Stimulated activated naive CD8-positive, alpha-beta T cell treated with anti-CD3 and anti-CD28 coated beads, Interleukin-15, Interleukin-2, amounts not matched to agents 100 U/mL and 50 U/mL, for 24 hours (primary cell): ENCODE data around the gene GRIK2.

ENCODE experiments used
- ATAC-seq: fragments of 150-1000 bp; cut with Tn5 transposase; one replicate; pipeline ENCODE4 v1.10.0; 2021
- DNase-seq: peaks from one replicate; pipeline ENCODE4 v3.0.0; 2021

Gene GRIK2

DNA sequence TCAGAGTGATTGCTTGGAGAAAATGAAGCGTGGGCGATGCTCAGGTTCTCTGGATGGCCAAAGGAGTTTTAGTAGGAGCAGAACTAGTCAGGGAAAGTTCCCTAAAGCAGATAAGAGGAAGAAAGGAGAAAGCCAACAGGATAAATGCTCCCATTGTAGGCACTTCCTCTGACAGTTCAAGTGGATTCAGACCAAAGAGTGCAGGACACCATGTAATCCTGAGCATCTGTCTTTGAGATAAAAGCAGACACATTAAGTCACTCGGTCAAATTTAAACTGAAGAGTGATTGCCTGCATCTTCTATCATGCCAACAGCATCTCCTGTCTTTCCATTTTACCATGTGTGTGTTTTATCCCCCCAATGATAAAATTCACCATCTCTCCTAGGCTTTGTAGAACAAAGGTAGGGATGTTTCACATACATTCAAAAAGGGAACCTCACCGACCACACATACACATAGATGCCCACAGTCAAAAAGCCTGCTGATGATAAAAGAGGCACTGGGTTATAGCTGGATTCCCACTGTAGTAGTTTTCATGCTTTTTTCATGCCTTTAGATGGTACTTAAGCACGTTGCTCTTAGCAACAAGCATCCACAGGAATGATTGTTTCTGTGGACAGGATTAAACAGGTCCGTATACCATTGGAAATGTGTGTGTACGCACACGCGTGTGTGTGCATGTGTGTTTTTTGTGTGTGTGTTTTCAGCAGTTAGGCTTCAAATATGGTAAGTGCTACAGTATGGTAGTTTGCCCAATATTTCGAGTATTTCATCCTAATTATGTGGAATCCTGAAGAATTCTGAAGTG, 7.0 kb downstream of the GRIK2 start:
- DNase-seq (no peak), ATAC-seq (no peak)

DNA sequence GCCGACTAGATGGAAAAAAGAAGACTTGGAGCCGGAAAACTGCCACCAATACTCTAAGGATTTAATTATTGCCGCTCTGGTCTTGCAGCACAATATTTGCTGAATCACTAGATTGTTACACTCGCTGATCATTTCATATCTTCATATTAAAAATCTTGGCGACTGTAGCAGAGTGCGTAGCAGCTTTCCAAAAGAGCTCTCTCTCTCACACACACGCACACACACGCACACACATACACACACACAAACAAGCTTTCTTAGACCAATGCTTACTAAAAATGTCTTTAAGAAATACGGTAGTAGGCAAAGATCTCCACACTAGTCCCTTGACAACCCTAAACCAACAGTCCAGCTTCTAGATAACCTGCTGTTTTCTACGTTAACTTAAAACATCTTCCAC, 7.7 kb downstream of the GRIK2 start:
- DNase-seq: no peak
- no peak for ATAC-seq

DNA sequence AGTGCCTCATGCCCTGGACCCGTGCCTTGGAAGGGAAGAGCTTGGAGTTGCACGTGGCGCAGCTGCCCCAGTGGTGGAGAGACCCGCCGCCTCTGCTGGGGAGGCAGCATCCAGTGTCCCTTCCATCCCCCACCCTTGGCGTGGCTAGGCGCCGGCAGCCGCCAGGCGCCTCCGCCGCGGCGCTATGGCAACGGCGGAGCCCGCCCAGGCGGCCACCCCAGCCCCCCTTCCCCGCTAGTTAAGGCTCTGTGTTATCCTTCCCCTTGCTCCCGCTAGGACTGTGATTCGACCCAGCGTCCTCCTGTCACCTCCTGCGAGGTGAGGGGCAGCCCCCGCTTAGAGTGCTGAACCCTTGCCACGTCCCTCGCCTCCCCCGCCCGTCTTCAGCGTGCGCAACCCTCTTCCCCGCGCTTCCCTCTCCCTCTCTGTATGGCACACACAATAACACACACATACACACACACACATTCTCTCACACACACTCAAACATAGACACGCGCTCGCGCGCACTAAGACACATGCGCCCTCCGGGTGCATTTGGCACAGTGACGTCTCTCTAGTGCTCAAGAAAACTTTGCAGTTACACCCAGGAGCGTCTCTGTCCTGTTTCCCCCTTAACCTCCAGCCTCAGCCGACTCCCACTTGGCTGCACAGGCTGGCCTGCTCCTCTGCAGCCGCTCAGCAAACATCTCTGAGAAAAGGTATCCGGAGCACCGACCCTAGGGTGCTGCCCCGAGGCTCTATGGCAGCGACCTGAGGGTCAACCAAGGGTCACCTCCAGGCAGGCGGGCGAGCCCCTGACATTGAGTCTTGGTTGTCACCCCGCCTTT, 8.5 kb downstream of the GRIK2 start:
- DNase-seq (no peak), ATAC-seq (no peak)

DNA sequence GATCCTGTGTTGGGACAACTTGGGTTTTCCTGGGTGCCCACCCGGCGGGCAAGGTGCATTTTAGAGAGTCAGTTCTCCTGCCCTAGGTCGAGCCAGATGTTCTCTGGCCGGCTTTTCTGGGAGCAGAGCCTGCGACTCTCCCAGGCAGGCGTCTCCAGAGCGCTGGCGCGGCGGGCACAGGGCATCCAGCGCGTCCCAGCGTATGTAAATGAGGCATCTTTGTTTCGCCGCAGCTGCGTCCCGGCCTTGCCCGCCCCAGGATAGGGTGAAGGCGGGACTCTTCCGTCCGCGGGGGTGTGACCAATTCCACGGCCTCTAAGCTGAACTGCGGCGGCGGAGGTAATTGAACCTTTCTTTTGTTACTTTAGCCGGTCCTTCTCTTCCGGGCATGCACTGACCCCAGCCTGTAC, 9.1 kb downstream of the GRIK2 start:
- DNase-seq (no peak), ATAC-seq (no peak)

DNA sequence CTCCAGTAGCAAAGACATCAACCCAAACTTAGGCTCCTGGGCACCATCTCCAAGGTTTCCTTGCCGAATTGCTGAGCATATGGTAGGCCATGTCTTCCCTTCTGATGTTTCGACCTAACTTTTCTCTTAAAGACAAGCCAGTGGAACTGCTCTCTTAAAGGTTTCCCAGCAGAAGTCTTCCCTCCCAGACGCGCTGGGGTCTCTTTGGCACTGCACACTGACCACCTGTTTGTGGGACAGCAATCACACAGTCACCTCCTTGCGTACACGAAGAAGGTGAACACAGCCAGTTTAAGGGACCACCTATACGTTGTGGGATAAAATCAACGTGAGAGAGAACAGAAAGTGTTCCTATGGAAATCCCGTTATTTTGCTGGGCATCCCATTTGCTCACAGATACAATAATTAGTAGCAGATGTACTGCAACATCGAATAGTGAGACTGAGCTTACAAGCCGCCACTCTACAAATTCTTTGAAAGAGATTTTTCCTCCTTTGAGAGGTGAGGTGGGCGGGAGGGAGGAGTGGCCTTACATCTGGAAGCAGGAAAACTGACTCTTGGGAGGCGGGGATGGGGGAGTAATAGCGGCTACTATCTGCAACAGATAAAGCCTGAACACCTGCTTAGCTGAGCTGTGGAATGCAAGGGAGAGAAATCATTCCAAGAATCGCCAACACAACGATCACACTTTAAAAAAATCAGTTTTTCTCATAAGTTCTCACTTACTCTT, 9.9 kb downstream of the GRIK2 start:
- ATAC-seq (no peak), DNase-seq (no peak)

DNA sequence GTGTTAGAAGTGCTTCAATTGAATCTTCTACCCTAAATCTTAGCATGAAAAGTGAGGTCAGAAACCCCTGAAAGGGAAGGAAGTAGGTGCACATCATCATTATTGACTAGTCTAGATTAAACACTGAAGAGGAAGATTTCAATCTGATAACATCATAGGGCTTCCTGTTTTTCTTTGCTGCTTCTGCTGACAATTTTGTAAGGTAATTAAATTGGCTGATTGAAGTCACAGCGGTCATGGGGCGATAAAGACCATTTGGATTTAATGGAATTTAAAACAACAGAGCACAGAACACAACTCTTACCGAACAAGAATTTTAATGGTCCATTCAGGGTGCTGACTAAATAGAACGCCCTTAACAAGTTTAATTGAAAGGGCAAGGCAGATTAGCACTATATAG, 11.3 kb downstream of the GRIK2 start:
- DNase-seq: no peak
- ATAC-seq: no peak

DNA sequence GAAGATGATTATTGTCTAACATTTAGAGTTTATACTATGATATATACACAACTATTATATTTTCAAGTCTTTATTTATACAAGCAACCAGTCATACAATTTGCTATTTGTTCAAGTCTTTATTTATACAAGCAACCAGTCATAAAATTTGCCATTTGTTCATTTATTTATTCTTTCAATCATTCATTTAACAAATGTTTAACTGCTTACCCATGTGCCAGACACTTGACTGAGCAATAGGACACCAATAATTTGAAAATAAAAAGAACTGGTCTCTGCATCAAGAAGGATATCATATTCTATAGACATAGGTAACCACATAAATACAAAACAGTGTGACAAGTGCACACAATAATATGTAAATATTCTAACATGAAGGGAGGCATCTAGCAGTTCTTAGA, 20.3 kb downstream of the GRIK2 start:
- ATAC-seq (no peak), DNase-seq (no peak)

DNA sequence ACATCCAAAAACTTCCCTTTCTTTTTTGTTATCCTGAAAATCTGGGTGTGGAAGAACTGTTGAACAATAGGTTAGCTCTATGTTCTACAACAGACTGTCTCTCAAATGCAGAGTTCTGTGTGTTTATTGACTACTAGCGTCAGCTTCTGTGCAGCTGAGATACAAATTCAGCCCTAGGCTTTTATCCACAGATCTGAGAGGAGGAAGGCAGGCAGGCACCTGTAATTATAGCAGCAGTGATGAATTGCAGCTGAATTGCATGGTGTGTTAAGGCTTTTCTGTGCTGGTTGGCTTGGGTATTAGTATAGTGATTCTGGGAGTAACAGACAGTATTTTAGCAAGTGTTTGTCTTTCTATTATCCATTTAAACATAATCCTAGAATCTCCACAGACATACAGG, 24.4 kb downstream of the GRIK2 start:
- ATAC-seq (no peak), DNase-seq (no peak)

DNA sequence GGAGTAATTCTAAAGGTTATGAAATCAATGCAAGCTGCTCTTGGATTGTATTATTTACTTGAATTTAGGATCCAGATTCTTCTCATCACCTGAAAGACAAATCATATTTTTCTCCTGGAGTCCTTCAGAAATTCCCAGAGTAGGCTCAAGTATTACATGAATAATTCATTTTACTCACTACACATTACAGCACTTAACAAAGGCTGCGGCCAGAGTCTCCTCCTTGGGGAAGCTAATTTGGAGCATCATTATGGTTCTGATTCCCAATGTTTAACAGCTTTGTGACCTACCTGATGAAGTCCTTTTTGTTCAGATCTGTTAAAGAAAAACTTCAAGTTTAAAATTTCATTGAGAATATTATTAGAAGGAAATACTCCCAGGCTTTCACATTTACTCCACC, 28.7 kb downstream of the GRIK2 start:
- ATAC-seq: no peak
- no peak for DNase-seq

DNA sequence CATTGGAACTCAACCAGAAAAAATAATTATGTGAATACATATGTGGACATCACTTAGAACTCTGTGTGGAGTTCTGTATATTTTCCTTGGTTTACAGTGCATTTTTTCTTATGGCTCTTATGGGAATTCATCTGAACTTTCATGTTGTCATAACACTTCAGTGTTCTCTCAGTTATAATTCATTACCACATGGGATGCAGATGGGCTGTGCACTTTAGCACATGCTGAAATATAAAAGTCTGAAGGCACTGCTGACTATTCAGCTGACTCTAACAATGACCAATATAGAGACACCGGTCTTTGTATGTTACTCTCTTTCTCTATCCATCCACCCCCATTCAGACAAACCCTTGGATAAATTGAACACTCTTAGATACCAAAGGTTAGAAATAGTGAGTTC, 29.3 kb downstream of the GRIK2 start:
- ATAC-seq (no peak), DNase-seq (no peak)

DNA sequence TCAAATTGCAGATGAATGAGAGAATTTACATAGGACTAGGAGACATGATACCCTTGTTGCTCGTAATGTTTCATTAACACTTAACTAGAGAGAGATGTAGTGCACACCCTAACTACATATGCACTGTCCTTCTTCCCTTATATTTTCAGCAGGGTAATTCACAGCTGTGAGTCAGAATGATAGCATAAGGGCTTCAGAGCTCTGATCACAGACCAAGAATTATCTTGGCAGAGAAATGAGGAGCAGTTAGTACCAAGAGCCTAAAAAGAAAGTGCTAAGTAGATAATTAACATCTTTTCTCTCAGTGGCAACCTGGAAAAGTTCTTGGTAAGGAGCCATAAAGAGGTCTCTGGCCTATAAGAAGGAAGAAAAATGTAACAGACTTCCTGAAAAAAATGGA, 35.8 kb downstream of the GRIK2 start:
- no peak for ATAC-seq
- no peak for DNase-seq

DNA sequence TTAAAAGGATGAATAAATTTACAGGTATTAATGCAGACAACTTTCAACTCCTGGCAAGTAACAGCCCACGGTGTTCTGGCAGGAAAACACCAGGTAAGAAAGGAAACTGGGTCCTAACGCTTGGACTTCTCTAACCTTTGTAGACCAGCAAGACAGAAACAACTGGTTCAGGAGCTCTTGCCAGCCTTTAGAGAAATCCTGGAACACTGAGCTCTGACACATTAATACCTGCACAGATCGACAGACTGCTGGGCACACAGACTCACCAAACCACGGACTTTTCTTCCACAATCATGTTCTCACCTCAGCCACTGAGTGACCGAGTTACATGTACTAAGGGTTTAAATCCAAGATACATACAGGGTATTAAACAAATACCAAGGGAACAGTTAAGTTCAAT, 36.3 kb downstream of the GRIK2 start:
- DNase-seq (no peak), ATAC-seq (no peak)

DNA sequence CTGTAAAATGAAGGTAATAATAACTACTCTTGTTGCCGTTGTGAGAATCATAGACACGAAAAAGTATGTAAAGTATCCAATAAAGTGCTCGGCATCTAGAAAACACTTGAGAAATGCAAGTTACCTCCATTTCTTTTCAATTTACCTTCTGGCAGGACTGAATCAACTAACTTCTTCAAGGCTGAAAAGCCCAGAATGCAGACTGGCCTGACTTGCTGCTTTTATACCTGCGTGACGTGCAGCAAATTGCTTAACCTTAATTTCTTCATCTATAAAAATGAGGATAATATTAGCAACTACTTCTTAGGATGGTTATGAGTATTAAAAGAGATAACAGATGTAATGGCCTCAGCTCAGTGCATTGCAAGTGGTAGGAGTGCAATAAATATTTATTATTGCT, 39.6 kb downstream of the GRIK2 start:
- no peak for ATAC-seq

DNA sequence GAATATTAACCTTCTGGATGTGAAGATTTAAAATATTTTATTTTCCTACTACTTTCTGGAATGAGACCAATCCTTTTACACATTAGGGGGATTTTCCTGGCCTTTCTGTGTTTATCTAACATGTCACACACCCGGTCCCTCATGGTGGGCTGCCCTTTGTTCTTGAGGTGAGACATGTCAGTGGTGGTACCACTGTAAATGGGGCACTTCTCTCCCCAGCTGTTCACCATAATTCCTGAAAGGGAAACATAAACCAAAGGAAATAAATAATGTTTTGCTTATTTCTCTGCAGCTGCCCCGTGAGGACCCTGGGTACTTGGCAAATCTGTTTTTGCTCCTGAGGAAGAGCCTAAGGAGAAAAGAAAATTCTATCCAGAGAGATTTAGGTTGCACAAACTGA, 41.1 kb downstream of the GRIK2 start:
- DNase-seq (no peak), ATAC-seq (no peak)

More for the DNA sequence above, 39.6 kb downstream of the GRIK2 start:
- DNase-seq: no peak

DNA sequence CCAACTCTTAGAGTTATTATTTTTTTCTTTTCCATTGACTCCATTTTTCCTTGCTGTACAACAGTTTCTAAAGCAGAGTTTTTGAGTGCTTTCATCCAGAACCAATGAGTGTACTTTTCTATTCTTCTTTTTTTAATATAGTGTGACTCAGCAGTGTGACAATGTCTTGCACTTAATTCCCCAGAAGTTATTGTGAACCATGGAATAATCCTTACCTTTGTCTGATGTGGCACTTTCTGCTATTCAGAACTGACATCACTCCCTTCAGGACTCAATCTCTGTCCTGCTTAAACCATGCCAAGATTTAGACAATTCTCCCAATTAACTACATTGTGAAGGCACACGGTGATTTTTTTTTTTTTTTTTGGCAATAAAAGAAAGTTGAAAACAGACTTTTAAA, 41.5 kb downstream of the GRIK2 start:
- DNase-seq (no peak), ATAC-seq (no peak)

DNA sequence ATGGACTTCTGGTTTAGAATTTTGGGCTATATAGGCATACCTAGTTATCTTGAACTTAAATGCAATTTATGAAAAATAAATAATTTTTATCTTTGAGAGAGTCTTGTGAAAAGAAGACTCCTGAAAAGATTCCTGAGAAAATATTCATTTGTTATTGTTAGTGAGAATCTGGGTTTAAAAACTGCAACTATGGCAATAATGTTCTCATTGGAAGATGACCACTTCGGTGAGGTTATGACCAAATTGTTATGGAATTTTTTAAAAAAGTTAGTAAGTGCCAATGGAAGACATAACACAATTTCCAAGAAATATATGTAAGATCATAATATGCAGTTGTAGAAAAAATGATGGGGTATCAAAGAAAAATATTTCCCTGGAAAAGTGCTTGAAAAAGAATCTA, 46.3 kb downstream of the GRIK2 start:
- DNase-seq: no peak
- no peak for ATAC-seq

DNA sequence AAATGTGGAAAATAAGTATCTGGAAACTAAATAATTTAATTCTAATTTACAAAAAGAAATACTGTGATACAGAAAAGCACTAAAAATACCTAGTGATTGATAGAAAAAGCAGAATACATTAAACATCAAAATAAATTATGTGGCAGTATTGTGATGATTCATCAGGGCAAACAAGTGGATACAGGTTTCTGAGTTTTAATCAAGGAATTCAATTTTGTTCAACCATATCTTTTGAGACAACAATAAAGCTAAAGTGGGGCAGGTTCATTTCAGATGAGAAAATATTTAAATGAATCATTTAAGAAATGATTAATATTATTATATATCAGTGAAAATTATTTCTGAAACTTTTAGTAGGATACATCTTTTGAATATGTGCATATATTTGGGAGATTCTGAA, 49.8 kb downstream of the GRIK2 start:
- no peak for ATAC-seq

DNA sequence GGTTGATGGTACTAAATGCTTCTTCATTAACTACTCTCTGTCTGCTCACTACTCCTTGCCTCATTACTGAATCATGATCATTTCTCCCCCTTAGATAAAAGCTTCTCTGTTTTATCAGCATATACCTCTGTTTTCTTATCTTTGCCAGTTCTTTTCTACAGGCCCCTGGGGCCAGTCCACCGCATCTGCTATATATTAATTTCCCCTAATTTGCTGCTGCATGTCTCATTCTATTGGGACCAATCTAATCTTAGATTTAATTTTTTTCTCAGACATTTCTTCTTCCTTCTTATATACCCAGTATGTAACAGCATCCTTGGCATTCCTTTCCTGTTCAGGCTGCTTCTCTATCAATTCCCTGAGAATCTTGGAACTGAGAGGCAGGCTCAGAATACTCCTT, 51.2 kb downstream of the GRIK2 start:
- ATAC-seq (no peak), DNase-seq (no peak)

More for the DNA sequence above, 49.8 kb downstream of the GRIK2 start:
- DNase-seq: no peak

DNA sequence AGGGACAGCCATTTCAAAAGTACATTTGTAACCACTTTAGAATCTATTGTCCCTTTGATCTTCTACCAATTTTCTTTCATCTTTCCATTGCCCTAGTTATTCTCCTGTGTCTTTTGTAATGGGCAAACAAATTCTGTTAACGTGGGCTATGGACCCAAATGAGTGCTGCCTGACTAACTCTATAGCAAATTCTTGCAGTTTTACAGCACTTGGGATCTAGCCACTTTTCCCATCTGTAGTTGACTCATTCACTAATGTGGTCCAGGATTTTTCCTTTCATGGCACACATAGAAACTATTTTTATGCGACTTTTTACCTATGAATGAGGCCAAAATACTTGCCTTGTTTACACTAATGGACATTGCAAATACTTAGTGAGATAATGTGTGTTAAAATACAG, 52.0 kb downstream of the GRIK2 start:
- ATAC-seq: no peak
- DNase-seq: no peak

DNA sequence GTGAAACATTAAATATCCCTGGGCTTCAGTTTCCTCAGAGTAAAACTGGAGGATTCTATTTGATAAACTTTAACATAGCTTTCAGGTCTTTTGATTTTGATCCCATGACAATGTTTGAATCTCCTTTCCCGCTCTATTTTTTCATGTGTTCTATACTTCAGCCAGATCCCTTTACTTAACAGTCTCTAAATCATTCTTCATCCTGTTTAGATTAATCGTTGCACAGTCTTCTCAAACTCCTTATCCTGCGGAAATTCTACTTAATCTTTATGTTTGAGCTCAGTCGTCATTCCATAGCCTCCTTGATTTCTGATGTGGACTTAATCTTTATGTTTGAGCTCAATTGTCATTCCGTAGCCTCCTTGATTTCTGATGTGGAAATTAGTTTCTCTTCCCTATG, 57.4 kb downstream of the GRIK2 start:
- ATAC-seq: no peak
- no peak for DNase-seq

DNA sequence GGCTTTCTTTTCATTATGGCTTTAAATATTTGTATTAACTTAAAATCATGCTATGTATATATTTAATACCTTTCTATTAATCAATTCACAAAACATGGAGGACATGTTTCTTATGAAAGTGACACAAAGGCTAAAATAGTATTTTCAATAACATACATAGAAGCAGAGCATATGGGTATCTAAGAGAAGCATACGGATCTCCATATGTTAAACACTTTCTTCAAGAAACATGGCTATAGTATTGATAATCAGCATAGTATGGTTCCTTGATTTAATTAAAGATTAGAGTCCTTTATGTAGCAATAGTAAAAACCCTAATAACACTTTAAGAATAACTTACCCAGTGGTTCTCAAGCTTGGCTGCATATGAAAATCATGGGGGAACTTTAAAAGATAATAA, 58.5 kb downstream of the GRIK2 start:
- ATAC-seq: no peak
- DNase-seq: no peak

DNA sequence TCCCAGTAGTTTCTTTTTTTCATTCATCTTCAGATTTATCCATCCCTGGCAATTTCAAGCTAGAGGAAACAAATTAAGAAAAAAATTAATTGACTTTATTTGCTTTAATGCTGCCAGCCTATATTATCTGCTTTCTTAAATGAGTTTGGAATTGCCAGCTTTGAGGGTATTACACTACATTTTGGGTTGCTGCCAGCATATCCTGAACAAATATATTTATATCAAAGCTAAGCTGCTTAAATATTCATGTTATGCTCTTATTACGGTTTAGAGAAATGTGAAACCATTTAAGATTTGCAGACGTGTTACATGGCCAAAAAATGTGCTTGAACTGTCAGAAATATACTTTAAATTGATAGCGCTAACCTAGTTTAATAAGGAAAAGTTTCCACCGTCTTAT, 59.7 kb downstream of the GRIK2 start:
- no peak for ATAC-seq
- DNase-seq: no peak

DNA sequence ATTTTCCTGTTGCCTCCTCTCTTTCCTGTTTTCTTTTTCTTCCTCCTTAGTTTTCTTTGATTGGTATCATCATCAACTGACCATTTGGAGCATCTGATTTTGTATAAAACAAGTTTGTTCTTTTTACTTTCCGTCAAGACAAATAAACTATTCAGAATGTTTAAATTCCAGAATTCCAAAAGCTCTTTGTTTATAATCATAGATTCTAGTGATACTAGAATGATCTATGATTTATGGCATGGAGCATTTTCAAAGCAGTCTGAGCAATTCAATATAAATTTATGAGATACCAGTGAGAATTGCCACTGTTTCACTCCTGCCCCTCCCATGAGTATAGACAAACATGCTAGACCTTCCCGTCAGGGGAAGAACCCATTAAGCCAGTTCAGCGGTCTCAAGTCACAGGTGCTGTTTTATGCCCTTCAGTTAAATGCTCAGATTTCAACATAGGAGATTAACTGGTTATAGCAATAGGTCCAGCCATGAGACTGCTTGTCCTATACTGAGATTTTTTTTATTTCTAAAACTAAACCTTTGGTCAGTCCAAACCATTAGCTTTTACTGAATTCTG, 60.7 kb downstream of the GRIK2 start:
- no peak for ATAC-seq
- DNase-seq: no peak
